ENCODE data around the gene PCIF1.
"Not testable (repeated sequence)": the region's sequence is repeated elsewhere in the genome, so short reads cannot be mapped to it uniquely, and the experiment has no call there.

The PCIF1 gene

DNA sequence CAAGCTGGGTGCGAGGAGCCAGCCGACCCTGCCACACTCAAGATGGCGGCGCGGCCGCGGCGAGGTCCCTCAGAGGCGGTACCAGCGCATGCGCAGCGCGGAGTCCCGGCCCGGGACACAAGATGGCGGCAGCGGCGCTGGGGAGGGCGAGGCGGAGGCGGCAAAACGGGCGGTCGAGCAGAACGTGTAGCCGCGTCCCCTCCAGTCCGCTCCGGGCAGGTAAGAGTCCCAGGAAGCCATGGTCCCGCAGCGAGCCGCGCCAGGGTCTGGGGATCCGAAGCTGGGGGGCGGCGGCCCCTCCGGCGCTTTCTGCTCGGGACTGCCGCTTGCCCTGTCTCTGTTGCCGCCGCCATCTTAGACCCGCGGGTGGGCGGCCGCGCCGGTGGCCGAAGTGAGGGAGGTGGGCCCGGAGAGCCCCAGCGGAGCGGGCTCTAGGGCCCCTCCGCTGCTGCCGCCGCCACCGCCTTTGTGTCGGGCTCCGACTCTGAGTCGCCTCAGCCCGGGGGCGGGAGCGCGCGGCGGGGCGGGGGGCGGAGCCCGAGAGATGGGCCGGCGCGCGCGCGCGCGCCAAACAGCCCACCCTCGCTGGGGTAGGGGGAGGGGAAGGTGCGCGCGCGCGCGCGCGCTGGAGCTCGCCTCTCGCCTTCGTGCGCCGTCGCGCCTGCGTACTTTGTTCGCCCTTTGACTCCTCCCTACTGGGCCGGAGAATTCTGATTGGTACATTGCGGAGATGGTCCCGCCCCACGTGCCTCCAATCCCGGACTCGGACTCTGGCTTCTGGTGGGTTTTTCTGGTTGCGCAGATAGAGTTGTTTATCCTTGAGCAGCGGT lies at the start of gene PCIF1:
Gene PCIF1 (plus strand): TSS at position 98 of the 830 bp plus-strand sequence. CDS start 4,317 bp downstream, outside the sequence.
- peak; percentile 96 for DNase-seq (ENCODE audit: low read depth)

GRCh38 chr20:45886590-45887345 lies 47.7 kb upstream of the PCIF1 start:
- no peak for DNase-seq (ENCODE audit: low read depth)

- DNase-seq (ENCODE audit: low read depth), result no peak
Measured at GRCh38 chr20:45887346-45887715, 47.2 kb upstream of the PCIF1 start, which contains the start of gene SPATA25. SPATA25 (minus strand) TSS chr20:45887622; CDS start chr20:45887590, 32 bp downstream.

DNA sequence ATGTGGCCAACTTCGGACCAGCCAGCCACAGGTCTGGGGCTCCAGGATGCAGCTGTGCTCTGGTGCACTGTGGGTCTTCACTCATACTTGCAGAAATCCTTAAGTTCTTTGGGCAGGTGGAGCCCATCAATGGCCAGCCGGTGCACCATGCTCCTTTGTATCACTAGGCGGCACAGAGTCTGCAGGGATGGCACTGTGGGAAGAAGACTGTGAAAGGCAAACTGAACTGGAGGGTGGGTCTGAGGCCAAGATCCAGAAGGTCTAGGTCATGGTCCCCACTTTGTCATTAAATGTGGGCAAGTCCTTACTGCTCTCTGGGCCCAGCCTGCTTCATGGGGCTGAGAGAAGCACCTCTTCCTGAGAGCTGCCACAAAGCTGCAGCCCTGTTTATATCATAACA lies 45.8 kb upstream of the PCIF1 start:
- DNase-seq (ENCODE audit: low read depth), result no peak

DNA sequence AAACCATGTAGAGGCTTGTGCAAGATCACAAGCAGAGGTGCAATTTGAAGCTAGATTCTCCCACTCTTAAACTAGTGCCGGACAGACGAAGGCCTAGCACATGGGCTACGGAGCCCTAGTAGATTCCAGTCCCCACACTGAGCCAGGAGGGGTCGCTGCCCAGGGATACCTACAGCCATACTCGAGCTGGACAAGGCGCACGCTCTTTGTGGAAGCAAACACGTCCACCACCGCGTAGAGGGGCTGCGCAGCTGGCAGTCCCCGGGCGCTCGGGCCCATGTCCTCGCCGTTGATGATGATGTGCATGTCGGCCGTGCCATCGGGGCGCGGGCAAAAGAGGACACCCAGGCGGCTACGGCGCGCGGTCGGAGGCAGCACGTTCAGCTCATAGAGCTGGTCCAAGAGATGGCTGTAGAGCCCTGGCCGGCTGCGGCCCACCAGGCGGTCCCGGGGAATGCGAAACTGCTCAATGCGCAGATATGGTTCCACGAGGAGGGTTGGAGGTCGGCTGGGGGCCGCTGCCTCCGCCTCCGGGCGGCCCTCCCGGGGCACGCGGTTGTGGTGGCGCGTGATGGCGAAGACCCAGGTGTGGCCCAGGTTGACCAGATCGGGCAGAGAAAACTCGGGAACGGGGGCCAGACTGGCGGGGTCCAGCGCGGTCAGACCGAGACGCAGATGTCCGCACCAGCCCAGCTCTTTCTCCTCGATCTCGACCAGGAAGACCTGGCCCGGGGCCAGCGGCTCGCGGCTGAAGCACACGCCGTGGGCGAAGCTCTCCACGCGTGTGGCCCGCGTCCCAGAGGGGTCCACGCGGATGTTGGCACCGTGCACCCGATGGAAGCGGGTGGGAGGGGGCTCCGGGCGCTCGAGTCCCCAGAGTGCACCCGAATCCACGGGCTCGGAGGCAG lies 44.2 kb upstream of the PCIF1 start:
- peak; percentile 60 for DNase-seq (ENCODE audit: low read depth)

- DNase-seq (ENCODE audit: low read depth), result peak; percentile 82
Measured at GRCh38 chr20:45890985-45891983, 43.2 kb upstream of the PCIF1 start, which contains the start of the genes CTSA and NEURL2. CTSA (plus strand) TSS chr20:45891335; CDS start chr20:45891569, 234 bp downstream. NEURL2 (minus strand) TSS chr20:45891208; CDS start chr20:45890991, 217 bp downstream.

- no peak for DNase-seq (ENCODE audit: low read depth)
Measured at GRCh38 chr20:45892049-45892825, 42.2 kb upstream of the PCIF1 start.

DNA sequence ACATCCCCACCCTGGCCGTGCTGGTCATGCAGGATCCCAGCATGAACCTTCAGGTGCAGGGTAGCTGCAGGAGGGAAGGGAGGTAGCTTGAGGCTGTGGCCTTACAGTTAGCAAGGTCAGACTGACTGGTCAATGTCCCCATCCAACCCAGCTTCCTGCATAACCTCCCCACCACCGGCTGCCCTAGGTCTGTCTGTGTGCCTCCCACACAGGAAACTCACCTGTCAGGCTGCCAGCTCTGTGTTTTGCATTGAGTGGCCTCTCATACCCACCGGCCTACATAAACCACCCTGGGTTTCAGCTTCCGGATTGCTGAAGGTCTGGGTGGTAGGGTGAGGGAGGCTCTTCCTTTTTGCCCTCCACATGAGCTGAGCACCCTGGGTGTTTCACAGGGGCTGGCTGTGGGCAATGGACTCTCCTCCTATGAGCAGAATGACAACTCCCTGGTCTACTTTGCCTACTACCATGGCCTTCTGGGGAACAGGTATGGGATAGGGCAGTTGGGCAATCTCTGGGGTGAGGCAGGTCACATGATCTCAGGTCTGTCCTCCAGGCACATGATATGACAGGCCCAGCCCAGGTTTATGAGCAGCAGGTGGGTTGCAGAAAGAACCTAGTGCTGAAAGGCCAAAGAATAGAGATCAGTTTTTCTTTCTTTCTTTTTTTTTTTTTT lies 41.5 kb upstream of the PCIF1 start:
- DNase-seq (ENCODE audit: low read depth), result no peak

- no peak for DNase-seq (ENCODE audit: low read depth)
Measured at GRCh38 chr20:45893831-45894230, 40.7 kb upstream of the PCIF1 start.

GRCh38 chr20:45894797-45895196 lies 39.7 kb upstream of the PCIF1 start:
- no peak for DNase-seq (ENCODE audit: low read depth)

- no peak for DNase-seq (ENCODE audit: low read depth)
Measured at GRCh38 chr20:45896641-45897161, 37.8 kb upstream of the PCIF1 start.

DNA sequence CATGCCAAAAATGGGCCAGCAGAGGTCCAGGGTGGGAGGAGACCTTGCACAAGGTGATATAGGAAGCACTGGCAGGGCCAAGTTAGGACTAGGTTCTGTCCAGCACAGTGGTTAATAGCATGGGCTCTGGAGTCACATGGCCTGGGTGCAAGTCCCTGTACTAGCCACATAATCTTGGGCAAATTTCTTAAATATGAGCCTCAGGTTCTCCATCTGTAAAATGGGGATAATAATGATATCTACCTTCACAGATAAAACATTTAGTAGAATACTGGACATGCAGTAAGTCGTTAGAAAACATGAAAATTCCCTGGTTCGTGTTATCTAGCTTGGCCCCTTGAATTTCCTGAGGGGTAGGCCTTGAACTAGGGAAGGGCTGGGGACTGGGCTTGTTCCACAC lies 37.2 kb upstream of the PCIF1 start:
- no peak for DNase-seq (ENCODE audit: low read depth)

DNA sequence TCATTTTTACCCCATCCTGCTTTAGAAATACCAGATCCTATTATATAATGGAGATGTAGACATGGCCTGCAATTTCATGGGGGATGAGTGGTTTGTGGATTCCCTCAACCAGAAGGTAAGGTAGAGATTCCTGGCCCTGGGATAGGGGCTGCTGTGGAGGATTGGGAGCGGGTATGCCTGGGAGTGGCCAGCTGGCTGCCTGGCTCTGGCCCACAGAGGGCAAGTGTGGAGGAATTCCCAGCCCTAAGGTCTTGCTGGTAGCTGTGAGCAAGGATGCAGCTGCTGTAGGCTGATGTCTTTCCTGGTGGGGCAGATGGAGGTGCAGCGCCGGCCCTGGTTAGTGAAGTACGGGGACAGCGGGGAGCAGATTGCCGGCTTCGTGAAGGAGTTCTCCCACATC lies 36.8 kb upstream of the PCIF1 start:
- no peak for DNase-seq (ENCODE audit: low read depth)

DNA sequence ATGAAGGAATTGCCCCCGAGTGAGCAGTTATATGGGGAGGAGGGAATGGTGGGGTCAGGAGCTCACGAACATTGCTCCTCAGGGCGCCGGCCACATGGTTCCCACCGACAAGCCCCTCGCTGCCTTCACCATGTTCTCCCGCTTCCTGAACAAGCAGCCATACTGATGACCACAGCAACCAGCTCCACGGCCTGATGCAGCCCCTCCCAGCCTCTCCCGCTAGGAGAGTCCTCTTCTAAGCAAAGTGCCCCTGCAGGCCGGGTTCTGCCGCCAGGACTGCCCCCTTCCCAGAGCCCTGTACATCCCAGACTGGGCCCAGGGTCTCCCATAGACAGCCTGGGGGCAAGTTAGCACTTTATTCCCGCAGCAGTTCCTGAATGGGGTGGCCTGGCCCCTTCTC lies 36.2 kb upstream of the PCIF1 start:
- DNase-seq (ENCODE audit: low read depth), result no peak

DNA sequence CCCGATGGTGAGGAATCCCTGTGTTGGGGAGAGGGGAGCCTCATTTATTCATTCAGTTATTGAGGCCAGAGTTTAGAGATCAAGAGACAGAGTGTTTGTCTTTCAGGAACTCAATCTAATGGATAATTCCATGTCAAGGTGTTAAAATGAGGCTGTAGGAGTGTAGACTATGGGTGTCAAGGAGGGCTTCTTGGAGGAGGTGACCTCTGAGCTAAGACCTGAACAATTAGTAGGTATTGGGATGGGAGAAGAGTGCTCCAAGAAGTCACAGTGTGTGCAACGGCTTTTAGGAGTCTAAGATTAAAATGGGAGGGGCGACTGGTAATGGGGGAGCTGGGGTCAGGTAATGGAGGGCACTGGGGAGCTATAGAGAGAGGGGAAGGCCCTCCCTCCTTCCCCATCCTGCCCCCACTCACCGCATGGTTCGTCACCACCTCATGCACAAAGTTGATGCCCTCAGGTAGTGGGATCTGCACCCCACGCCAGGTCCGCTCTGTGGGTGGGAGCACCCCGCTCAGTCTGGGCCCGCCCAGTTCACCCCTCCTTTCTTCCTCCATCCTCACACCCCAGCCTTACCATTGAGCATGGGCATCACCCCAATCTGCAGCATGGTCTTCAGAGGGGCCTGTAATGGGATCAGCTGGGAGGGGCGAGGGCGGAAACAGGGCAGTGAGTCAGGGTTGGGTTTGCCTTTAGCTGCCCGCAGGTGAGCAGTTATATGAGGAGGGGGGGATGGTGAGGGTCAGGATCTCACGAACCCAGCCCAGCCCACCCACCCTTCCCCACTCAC lies 35.2 kb upstream of the PCIF1 start:
- DNase-seq (ENCODE audit: low read depth), result no peak

GRCh38 chr20:45901332-45901731 lies 33.2 kb upstream of the PCIF1 start:
- DNase-seq (ENCODE audit: low read depth), result not testable (repeated sequence)

GRCh38 chr20:45902199-45902701 lies 32.2 kb upstream of the PCIF1 start:
- no peak for DNase-seq (ENCODE audit: low read depth)
